GM12864 (cell line): ENCODE measurements around the gene ATF6.
"Not testable (repeated sequence)": the region's sequence is repeated elsewhere in the genome, so short reads cannot be mapped to it uniquely, and the experiment has no call there.

Experiments used
- DNase-seq: peaks from one replicate; pipeline ENCODE4 v3.0.0-alpha.2; 2011; ENCODE audit warnings: low read depth
- H3K4me3 ChIP-seq: 2 replicates; pipeline ENCODE4 v1.5.1; 2011; ENCODE audit warnings: mild to moderate bottlenecking, low read depth, low read length, control low read depth
- TF ChIP-seq, protein P1 (sequence below): IDR thresholded peaks from 2 replicates; pipeline ENCODE4 v1.5.1; 2011; ENCODE audit warnings: low read depth, mild to moderate bottlenecking, moderate library complexity, low read length, control low read depth, inconsistent platforms; ENCODE audit errors: missing control alignments

The ATF6 gene

DNA sequence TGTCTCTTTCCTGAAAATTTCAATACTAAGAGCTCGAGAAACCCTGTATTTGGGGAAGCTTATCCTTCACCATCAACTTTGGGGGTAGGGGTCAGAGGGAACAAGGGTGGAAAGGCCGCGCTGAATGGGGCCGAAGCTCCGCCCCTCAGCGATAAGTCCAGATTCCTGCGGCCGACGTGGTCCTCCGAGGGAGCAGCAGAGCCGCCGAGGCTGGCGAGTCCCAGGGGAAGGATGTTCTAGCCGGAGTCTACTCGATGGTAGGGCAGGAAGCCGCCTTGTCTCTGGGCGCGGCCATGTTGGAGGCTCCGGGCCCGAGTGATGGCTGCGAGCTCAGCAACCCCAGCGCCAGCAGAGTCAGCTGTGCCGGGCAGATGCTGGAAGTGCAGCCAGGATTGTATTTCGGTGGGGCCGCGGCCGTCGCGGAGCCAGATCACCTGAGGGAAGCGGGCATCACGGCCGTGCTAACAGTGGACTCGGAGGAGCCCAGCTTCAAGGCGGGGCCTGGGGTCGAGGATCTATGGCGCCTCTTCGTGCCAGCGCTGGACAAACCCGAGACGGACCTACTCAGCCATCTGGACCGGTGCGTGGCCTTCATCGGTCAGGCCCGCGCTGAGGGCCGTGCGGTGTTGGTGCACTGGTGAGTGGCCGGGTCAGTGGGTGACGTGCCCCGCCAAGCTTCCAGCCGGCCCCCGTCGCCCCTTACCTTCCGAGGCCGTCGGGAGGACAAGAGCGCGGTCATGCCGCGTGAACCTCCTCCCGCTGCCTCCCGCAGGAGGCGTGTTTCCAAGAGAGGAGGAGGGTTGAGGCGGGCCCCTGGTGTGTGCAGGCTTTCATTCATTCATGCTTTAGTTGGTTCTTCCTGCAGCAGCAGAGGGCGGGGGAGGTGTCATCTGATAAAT, 16.4 kb upstream of the ATF6 start, which contains the start of gene DUSP12:
Gene DUSP12 (plus strand): TSS at position 278 of the 899 bp plus-strand sequence. CDS start 16 bp downstream, at position 294.
- peak within 1 kb of the TSS; percentile 66 for H3K4me3 ChIP-seq
- TF ChIP-seq, protein P1, sequence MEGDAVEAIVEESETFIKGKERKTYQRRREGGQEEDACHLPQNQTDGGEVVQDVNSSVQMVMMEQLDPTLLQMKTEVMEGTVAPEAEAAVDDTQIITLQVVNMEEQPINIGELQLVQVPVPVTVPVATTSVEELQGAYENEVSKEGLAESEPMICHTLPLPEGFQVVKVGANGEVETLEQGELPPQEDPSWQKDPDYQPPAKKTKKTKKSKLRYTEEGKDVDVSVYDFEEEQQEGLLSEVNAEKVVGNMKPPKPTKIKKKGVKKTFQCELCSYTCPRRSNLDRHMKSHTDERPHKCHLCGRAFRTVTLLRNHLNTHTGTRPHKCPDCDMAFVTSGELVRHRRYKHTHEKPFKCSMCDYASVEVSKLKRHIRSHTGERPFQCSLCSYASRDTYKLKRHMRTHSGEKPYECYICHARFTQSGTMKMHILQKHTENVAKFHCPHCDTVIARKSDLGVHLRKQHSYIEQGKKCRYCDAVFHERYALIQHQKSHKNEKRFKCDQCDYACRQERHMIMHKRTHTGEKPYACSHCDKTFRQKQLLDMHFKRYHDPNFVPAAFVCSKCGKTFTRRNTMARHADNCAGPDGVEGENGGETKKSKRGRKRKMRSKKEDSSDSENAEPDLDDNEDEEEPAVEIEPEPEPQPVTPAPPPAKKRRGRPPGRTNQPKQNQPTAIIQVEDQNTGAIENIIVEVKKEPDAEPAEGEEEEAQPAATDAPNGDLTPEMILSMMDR: no peak
- DNase-seq: peak; percentile 91

DNA sequence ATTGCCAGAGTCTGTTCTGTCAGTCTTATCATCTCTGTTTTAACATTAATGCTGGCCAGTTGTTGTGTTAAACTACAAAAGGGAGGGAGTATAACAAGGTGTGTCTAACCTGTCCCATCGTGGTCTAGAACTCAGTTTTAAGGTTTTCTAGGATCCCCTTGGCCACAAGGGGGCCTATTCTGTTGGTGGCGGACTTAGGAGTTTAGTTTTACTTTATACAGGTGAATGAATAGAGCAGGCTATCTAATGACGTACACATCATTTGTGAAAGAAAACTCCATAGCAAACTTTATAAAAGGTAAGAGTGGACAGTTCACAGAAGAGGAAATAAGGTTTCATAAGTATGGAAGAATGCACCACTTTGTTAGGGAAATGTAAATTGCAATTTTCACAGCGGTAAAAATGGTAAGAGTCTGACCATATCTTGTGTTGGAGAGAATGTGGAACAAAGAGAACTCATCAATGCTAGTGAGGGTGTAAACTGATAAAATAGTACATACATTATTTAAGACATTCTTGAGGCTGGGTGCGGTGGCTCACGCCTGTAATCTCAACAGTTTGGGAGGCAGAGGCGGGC, 2.5 kb upstream of the ATF6 start:
- TF ChIP-seq, protein P1: peak; percentile 69
- DNase-seq: no peak
- H3K4me3 ChIP-seq: no peak overlapping the region

DNA sequence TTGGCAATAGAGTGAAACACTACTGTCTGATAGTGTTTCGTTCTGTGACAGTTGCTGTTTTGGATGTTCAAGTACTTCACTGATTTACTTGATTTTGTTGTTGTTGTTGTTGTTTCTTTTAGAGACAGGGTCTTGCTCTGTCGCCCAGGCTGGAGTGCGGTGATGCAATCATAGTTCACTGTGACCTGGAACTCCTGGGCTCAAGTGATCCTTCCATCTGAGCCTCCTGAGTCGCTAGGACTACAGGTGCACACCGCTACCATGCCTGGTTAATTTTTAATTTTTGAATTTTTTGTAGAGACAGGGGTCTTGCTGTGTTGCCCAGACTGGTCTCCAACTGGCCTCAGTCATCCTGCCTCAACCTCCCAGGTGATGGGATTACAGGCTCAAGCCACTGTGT, 2.3 kb downstream of the ATF6 start:
- H3K4me3 ChIP-seq: no peak overlapping the region
- TF ChIP-seq, protein P1: no peak
- no peak for DNase-seq

DNA sequence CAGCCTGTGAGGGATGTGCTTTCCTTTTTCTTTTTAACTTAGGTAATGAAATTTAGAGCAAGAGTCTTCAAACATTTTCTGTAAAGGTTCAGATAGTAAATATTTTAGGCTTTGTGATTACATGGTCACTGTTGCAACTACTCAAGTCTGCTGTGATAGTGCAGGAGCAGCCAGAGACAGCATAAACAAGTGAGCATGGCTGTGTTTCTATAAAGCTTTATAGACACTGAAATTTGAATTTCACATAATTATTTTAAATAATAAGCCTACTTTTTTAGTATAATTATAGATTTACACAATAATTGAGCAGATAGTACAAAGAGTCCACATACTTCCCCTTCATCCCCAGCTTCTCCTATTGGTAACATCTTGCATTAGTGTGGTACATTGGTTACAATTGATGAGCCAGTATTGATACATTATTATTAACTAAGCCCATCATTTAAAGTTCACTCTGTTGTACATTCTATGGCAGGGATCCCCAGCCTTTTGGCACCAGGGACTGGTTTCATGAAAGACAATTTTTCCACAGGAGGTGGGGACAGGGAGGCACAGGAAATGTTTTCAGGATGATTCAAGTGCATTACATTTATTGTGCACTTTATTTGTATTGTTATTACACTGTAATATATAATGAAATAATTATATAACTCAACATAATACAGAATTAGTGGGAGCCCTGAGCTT, 3.0 kb downstream of the ATF6 start:
- H3K4me3 ChIP-seq: no peak overlapping the region
- TF ChIP-seq, protein P1: no peak
- DNase-seq: no peak

DNA sequence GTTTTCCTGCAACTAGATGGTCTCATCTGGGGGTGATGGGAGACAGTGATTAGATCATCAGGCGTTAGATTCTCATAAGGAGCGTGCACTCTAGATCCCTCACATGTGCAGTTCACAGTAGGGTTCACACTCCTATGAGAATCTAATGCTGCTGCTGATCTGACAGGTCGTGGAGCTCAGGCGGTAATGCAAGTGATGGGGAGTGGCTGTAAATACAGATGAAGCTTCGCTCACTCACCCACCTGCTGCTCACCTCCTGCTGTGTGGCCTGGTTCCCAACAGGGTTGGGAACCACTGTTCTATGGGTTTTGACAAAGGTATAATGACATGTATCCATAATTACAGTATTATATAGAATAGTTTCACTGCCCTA, 3.5 kb downstream of the ATF6 start:
- not testable (repeated sequence) for DNase-seq, H3K4me3 ChIP-seq

DNA sequence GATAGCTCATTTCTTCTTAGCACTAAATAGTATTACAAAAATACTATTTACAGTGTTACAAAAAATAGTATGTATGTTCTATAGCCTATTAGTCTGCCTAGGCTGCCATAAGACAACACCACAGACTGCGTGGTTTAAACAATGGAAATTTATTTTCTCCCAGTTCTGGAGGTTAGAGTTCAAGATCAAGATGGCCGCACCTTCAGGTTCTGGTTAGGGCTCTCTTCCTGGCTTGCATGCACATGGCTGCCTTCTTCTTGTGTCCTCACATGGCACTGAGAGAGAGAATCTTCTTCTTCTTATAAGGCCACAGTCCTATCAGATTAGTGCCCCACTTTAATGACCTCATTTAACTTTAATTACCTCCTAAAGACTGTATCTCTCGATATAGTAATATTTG, 4.1 kb downstream of the ATF6 start:
- H3K4me3 ChIP-seq: no peak overlapping the region
- no peak for DNase-seq
- TF ChIP-seq, protein P1: no peak

DNA sequence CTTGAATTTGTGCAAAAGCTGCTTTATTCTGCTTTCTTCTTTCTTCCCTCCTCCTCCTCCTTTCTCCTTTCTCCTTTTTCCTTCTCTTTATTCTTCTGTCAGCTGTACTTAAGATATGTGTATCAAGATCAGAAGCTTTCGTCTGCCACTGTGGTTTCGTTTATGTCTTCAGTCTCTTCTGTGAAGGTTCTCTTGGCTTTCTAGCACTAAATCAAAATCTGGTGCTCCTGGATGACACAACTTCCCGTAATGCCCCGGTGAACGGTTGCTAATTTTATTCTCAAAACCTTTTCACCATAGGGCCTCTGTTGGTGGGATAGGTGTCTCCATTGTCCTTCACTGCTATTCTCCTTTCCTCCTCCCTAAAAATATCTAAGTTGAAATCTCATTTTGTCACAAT, 5.0 kb downstream of the ATF6 start:
- no peak for DNase-seq
- TF ChIP-seq, protein P1: no peak
- H3K4me3 ChIP-seq: no peak overlapping the region; the same call in 1 of the 2 replicates
